Mesendoderm (in vitro differentiated cells): Measurements from ENCODE around the gene HASPIN.
A peak's percentile ranks its signal among the peaks of the same experiment; 100 is the strongest.

Experiments used
- DNase-seq: peaks from one replicate; pipeline ENCODE4 v3.0.0; 2013
- H2AK5ac ChIP-seq: 2 replicates; pipeline ENCODE4 v1.6.1; 2013; ENCODE audit warnings: low read length, inconsistent platforms
- H2BK120ac ChIP-seq: 2 replicates; pipeline ENCODE4 v1.6.1; 2013; ENCODE audit warnings: low read depth, mild to moderate bottlenecking, low read length, moderate library complexity, mixed read lengths
- H2BK15ac ChIP-seq: replicated peaks from 2 replicates; pipeline ENCODE4 v1.6.1; 2013; ENCODE audit warnings: low read depth, mild to moderate bottlenecking, moderate library complexity
- H2BK5ac ChIP-seq: 2 replicates; pipeline ENCODE4 v1.6.1; 2013; ENCODE audit warnings: low read length, inconsistent platforms
- H3K18ac ChIP-seq: 2 replicates; pipeline ENCODE4 v1.6.1; 2013; ENCODE audit warnings: mild to moderate bottlenecking, low read length, mixed read lengths
- H3K23ac ChIP-seq: one replicate; pipeline ENCODE4 v1.6.1; 2013; ENCODE audit warnings: low read length
- H3K27ac ChIP-seq: 2 replicates; pipeline ENCODE4 v1.5.1; 2013; ENCODE audit warnings: low read depth, mild to moderate bottlenecking, inconsistent platforms, low read length, moderate library complexity
- H3K27me3 ChIP-seq: 2 replicates; pipeline ENCODE4 v1.6.1; 2013; ENCODE audit warnings: low read length, control low read depth, mild to moderate bottlenecking, inconsistent platforms; ENCODE audit not compliant: insufficient read depth, poor library complexity
- H3K36me3 ChIP-seq: 2 replicates; pipeline ENCODE4 v1.6.1; 2013; ENCODE audit warnings: low read length, inconsistent platforms; ENCODE audit not compliant: control insufficient read depth, insufficient read depth
- H3K4ac ChIP-seq: one replicate; pipeline ENCODE4 v1.6.1; 2013; ENCODE audit warnings: low read depth, mild to moderate bottlenecking, low read length, moderate library complexity
- H3K4me1 ChIP-seq: 2 replicates; pipeline ENCODE4 v1.6.1; 2013; ENCODE audit warnings: low read depth, low read length, inconsistent platforms; ENCODE audit not compliant: control insufficient read depth
- H3K4me2 ChIP-seq: 2 replicates; pipeline ENCODE4 v1.6.1; 2013; ENCODE audit warnings: low read length
- H3K4me3 ChIP-seq: 2 replicates; pipeline ENCODE4 v1.5.1; 2013; ENCODE audit warnings: mild to moderate bottlenecking, low read length
- H3K56ac ChIP-seq: one replicate; pipeline ENCODE4 v1.6.1; 2013; ENCODE audit warnings: low read length
- H3K79me1 ChIP-seq: 2 replicates; pipeline ENCODE4 v1.6.1; 2013; ENCODE audit warnings: low read length, inconsistent platforms
- H3K79me2 ChIP-seq: 2 replicates; pipeline ENCODE4 v1.6.1; 2013; ENCODE audit warnings: mild to moderate bottlenecking, low read length; ENCODE audit not compliant: control insufficient read depth, insufficient read depth
- H3K9ac ChIP-seq: 2 replicates; pipeline ENCODE4 v1.6.1; 2013; ENCODE audit warnings: low read length, inconsistent platforms
- H4K5ac ChIP-seq: one replicate; pipeline ENCODE4 v1.6.1; 2013; ENCODE audit warnings: low read length
- H4K8ac ChIP-seq: one replicate; pipeline ENCODE4 v1.6.1; 2013; ENCODE audit warnings: low read depth, mild to moderate bottlenecking, control low read depth, low read length, moderate library complexity
- whole genome bisulfite sequencing: extraction: QIAGEN DNeasy Blood & Tissue Kit; methylation state at CpG from one replicate; pipeline ENCODE4 v1.1.7; 2013; ENCODE audit warnings: low lambda C conversion rate, missing lambda C conversion rate; ENCODE audit not compliant: insufficient coverage; ENCODE audit errors: extremely low coverage; 5-methylcytosine and 5-hydroxymethylcytosine counted together

HASPIN gene

GRCh38 chr17:3688852-3689261, 34.8 kb upstream of the HASPIN start:
- Histone ChIP-seq H4K5ac (no peak overlapping the region), H3K4me3 (no peak overlapping the region), H3K27ac (no peak overlapping the region), H3K56ac (no peak overlapping the region), H3K27me3 (no peaks in the 10 kb centered on the region), H2BK120ac (no peak overlapping the region), H3K18ac (no peak overlapping the region), H3K23ac (no peak overlapping the region), H3K4me2 (no peak overlapping the region), H2BK5ac (no peak overlapping the region), H3K36me3 (no peaks in the 10 kb centered on the region), H3K9ac (no peak overlapping the region), H3K79me1 (no peaks in the 10 kb centered on the region), H3K4me1 (no peaks in the 10 kb centered on the region), H3K4ac (no peak overlapping the region), H3K79me2 (no peaks in the 10 kb centered on the region), H2AK5ac (no peak overlapping the region), H2BK15ac (no peak overlapping the region), H4K8ac (no peak overlapping the region)
- WGBS = no CpG with 5 or more reads among the region's 14 CpGs
- DNase-seq = no peak

GRCh38 chr17:3689262-3690093, 34.2 kb upstream of the HASPIN start:
- Histone ChIP-seq H3K4me1 (no peaks in the 10 kb centered on the region), H4K5ac (no peak overlapping the region), H2AK5ac (no peak overlapping the region), H3K36me3 (no peaks in the 10 kb centered on the region), H3K4ac (no peak overlapping the region), H3K4me2 (no peak overlapping the region), H2BK15ac (no peak overlapping the region), H3K4me3 (no peak overlapping the region), H3K56ac (no peak overlapping the region), H3K27me3 (peaks cover 1% of the 10 kb centered on the region), H3K79me1 (no peaks in the 10 kb centered on the region), H3K79me2 (no peaks in the 10 kb centered on the region), H4K8ac (no peak overlapping the region), H3K23ac (no peak overlapping the region), H3K27ac (no peak overlapping the region), H3K18ac (no peak overlapping the region), H2BK120ac (no peak overlapping the region), H3K9ac (no peak overlapping the region), H2BK5ac (no peak overlapping the region)
- no peak for DNase-seq
- WGBS = no CpG with 5 or more reads among the region's 44 CpGs

GRCh38 chr17:3690094-3690715, 33.5 kb upstream of the HASPIN start:
- WGBS = no CpG with 5 or more reads among the region's 22 CpGs
- Histone ChIP-seq H3K79me2 (no peaks in the 10 kb centered on the region), H3K4me3 (no peak overlapping the region), H3K27me3 (peaks cover 6% of the 10 kb centered on the region), H2AK5ac (no peak overlapping the region), H3K56ac (no peak overlapping the region), H2BK15ac (no peak overlapping the region), H3K79me1 (no peaks in the 10 kb centered on the region), H3K9ac (no peak overlapping the region), H3K18ac (no peak overlapping the region), H4K5ac (no peak overlapping the region), H3K4ac (no peak overlapping the region), H2BK120ac (no peak overlapping the region), H3K4me1 (no peaks in the 10 kb centered on the region), H3K23ac (no peak overlapping the region), H2BK5ac (no peak overlapping the region), H3K27ac (no peak overlapping the region), H4K8ac (no peak overlapping the region), H3K36me3 (no peaks in the 10 kb centered on the region), H3K4me2 (no peak overlapping the region)
- DNase-seq = no peak

GRCh38 chr17:3691617-3692067, 32.1 kb upstream of the HASPIN start:
- Histone ChIP-seq H3K9ac (no peak overlapping the region), H3K27me3 (peaks cover 18% of the 10 kb centered on the region), H3K27ac (no peak overlapping the region), H3K79me2 (no peaks in the 10 kb centered on the region), H3K79me1 (no peaks in the 10 kb centered on the region), H3K18ac (no peak overlapping the region), H3K4me3 (no peak overlapping the region), H2AK5ac (no peak overlapping the region), H3K36me3 (no peaks in the 10 kb centered on the region), H3K4ac (no peak overlapping the region), H2BK5ac (no peak overlapping the region), H3K56ac (no peak overlapping the region), H3K4me1 (no peaks in the 10 kb centered on the region), H4K5ac (no peak overlapping the region), H2BK120ac (no peak overlapping the region), H4K8ac (no peak overlapping the region), H2BK15ac (no peak overlapping the region), H3K23ac (no peak overlapping the region), H3K4me2 (no peak overlapping the region)
- DNase-seq = peak; percentile 55
- WGBS = no CpG with 5 or more reads among the region's 16 CpGs

GRCh38 chr17:3692346-3692745, 31.4 kb upstream of the HASPIN start:
- Histone ChIP-seq H3K18ac (no peak overlapping the region), H3K27me3 (peaks cover 20% of the 10 kb centered on the region), H3K36me3 (no peaks in the 10 kb centered on the region), H3K9ac (no peak overlapping the region), H3K4me3 (no peak overlapping the region), H3K79me2 (no peaks in the 10 kb centered on the region), H2AK5ac (no peak overlapping the region), H3K23ac (no peak overlapping the region), H2BK15ac (no peak overlapping the region), H3K79me1 (no peaks in the 10 kb centered on the region), H3K56ac (no peak overlapping the region), H2BK5ac (no peak overlapping the region), H4K5ac (no peak overlapping the region), H3K4me1 (no peaks in the 10 kb centered on the region), H3K27ac (no peak overlapping the region), H3K4me2 (no peak overlapping the region), H3K4ac (no peak overlapping the region), H2BK120ac (no peak overlapping the region), H4K8ac (no peak overlapping the region)
- WGBS = no CpG with 5 or more reads among the region's 9 CpGs
- DNase-seq = peak; percentile 41
